Measurements from ENCODE around the gene LRRTM4.

The LRRTM4 gene

DNA sequence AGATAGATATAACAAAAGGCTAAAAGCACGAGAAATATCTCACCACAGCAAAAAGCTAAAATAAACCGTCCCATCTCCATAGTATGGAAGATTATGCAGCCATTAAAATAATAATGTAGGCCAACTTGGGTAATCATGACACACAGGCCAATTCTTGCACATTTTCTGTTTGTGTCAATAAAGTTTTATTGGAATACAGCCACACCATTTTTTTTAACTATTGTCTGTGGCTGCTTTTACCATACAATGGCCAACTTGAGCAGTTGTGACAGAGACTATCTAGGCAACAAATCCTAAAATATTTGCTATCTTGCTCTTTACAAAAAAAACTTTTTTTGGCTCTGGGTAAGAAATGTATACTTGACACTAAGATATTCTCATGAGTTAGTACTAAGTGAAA lies 212.5 kb downstream of the LRRTM4 start:
- FAIRE-seq (no peak), DNase-seq (ENCODE audit: insufficient read length, low spot score) (no peak)
- TF ChIP-seq POLR2AphosphoS5 (IDR thresholded peaks at IDR 0.05; ENCODE audit: low read depth, low read length) (no peak), POLR2A (IDR thresholded peaks at IDR 0.05; ENCODE audit: low read depth, low read length) (no peak), PAX5 (IDR thresholded peaks at IDR 0.05; ENCODE audit: insufficient read depth, low read length, severe bottlenecking) (no peak), TAF1 (IDR thresholded peaks at IDR 0.05; ENCODE audit: low read depth, low read length) (no peak), SPI1 (IDR thresholded peaks at IDR 0.05; ENCODE audit: low read depth, low read length) (no peak), POU2F2 (IDR thresholded peaks at IDR 0.05; ENCODE audit: low read depth, low read length) (no peak)

DNA sequence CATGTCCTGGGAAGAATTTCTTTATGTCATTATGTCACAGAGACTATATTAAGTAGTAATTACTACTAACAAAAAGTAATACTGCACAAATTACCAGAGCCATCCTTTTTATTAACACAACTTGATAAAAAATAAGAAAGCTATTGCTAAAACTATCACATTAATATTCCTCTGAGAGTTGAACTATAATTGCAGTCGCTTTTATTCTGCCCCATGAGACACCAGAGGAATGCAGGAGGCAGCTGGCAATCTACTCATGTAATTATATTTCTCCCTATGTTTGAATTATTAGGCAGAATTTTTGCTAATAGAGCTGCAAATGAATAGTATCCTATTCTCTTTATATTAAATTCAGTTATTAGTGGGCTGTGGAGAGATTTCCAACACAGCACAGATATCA lies 220.7 kb downstream of the LRRTM4 start:
- TF ChIP-seq SPI1 (IDR thresholded peaks at IDR 0.05; ENCODE audit: low read depth, low read length), result no peak
- TF ChIP-seq POLR2A (IDR thresholded peaks at IDR 0.05; ENCODE audit: low read depth, low read length), result no peak
- TF ChIP-seq POLR2AphosphoS5 (IDR thresholded peaks at IDR 0.05; ENCODE audit: low read depth, low read length), result no peak
- TF ChIP-seq POU2F2 (IDR thresholded peaks at IDR 0.05; ENCODE audit: low read depth, low read length), result no peak
- no peak for DNase-seq (ENCODE audit: insufficient read length, low spot score)
- no peak for FAIRE-seq

DNA sequence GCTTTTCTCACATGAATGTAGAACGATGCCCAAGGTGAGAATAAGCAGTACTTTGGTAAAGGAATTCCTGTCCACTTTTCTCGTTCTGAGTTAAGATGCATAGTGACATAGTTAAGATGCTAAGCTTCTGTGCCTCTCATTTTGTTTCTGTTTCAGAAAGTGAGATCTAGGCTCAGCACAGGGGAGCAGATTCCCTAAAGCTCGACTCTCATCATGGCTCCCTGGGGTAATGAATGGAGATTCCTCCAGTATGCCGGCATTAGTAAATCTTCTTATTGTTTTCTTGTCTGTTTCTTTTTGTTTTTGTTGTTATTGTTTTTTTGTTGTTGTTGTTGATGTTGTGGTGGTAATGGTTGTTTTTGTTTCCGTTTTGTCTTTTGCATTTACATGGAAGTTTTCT lies 225.4 kb downstream of the LRRTM4 start:
- no peak for FAIRE-seq
- no peak for DNase-seq (ENCODE audit: insufficient read length, low spot score)
- no peak for TF ChIP-seq TAF1 (IDR thresholded peaks at IDR 0.05; ENCODE audit: low read depth, low read length)
- no peak for TF ChIP-seq POLR2A (IDR thresholded peaks at IDR 0.05; ENCODE audit: low read depth, low read length)
- no peak for TF ChIP-seq SPI1 (IDR thresholded peaks at IDR 0.05; ENCODE audit: low read depth, low read length)
- TF ChIP-seq PAX5 (IDR thresholded peaks at IDR 0.05; ENCODE audit: insufficient read depth, low read length, severe bottlenecking), result no peak
- TF ChIP-seq POLR2AphosphoS5 (IDR thresholded peaks at IDR 0.05; ENCODE audit: low read depth, low read length), result no peak
- no peak for TF ChIP-seq POU2F2 (IDR thresholded peaks at IDR 0.05; ENCODE audit: low read depth, low read length)

DNA sequence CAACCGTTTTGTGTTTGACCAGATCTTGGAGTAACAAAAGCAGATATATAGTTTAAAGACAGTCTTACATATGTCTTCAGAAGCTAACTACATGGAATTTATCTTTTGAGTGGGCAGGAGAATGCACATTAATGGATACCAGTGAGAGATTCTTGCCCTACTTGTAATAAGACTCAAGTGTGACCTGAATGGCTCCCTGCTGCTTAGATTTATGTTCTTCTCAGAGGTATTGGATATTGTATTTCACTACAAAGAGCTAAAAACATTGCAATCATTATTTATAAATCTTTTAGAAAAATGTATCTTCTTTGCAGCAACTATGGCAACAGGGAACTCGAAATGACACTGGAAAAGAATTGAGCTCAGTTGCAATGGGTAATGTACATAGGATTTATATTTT lies 227.7 kb downstream of the LRRTM4 start:
- no peak for FAIRE-seq
- TF ChIP-seq POLR2AphosphoS5 (IDR thresholded peaks at IDR 0.05; ENCODE audit: low read depth, low read length) (no peak), TAF1 (IDR thresholded peaks at IDR 0.05; ENCODE audit: low read depth, low read length) (no peak), SPI1 (IDR thresholded peaks at IDR 0.05; ENCODE audit: low read depth, low read length) (no peak), POLR2A (IDR thresholded peaks at IDR 0.05; ENCODE audit: low read depth, low read length) (no peak), PAX5 (IDR thresholded peaks at IDR 0.05; ENCODE audit: insufficient read depth, low read length, severe bottlenecking) (no peak), POU2F2 (IDR thresholded peaks at IDR 0.05; ENCODE audit: low read depth, low read length) (no peak)
- DNase-seq (ENCODE audit: insufficient read length, low spot score), result no peak

DNA sequence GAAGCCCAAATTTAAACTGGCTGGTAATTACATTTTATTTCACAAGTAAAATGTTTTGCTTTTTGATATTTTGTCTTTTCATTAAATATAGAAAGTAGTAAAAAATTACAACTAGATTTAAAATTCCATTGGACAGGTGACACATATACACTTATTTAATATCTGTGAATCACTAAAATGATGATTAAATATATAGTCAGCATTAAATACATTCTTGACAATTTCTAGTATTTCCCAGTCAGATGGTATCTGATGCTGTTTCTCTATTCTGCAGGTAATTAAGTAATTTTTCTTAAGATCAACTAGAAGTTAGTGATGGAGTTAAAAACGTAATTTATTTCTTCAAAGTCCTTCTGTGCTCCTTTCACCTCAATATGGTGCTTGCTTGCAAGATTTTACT lies 237.8 kb downstream of the LRRTM4 start:
- FAIRE-seq, result no peak
- DNase-seq (ENCODE audit: insufficient read length, low spot score), result no peak

DNA sequence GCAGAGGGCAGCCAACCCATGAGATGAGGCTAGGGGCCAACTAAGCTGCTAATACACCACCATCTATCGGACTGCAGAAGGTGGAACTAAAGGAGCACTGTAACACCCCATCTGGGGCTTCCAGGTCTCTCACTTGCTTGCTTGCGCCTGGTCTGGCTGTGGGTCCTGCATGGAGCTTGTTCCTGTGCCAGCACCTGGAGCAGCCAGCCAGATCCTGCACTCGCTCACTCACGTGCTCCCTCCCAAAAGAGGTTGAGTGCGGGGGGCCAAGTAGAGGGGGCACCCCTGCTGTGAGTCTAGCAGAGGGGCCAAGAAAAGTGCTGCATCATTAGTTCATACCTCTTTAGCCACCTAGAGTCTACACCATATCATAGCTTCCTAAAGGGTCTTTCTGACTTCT lies 250.9 kb downstream of the LRRTM4 start:
- TF ChIP-seq SPI1 (IDR thresholded peaks at IDR 0.05; ENCODE audit: low read depth, low read length) (no peak), POLR2AphosphoS5 (IDR thresholded peaks at IDR 0.05; ENCODE audit: low read depth, low read length) (no peak)
- FAIRE-seq, result no peak
- no peak for DNase-seq (ENCODE audit: insufficient read length, low spot score)

More for the DNA sequence above, 237.8 kb downstream of the LRRTM4 start:
- TF ChIP-seq POLR2A (IDR thresholded peaks at IDR 0.05; ENCODE audit: low read depth, low read length) (no peak), SPI1 (IDR thresholded peaks at IDR 0.05; ENCODE audit: low read depth, low read length) (no peak), TAF1 (IDR thresholded peaks at IDR 0.05; ENCODE audit: low read depth, low read length) (no peak), PAX5 (IDR thresholded peaks at IDR 0.05; ENCODE audit: insufficient read depth, low read length, severe bottlenecking) (no peak), POU2F2 (IDR thresholded peaks at IDR 0.05; ENCODE audit: low read depth, low read length) (no peak), POLR2AphosphoS5 (IDR thresholded peaks at IDR 0.05; ENCODE audit: low read depth, low read length) (no peak)

DNA sequence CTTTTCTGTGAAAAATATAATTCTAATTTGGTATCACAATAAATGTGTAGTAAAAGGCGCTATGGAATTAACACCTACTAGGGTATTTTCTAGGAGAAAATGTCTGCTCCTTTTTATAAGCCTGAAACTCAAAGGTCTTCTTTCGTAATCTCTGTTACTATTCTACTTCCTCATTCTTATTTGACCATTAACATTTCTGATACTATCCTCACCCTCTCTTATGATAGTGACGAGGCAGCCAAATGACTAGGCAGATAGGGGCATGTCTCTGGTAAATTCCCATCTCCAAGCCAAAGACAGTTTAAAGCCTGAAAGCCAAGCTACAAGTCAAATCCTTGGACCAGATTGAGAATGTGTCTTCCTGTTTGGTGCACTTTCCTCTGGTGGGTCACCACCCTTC lies 251.7 kb downstream of the LRRTM4 start:
- DNase-seq (ENCODE audit: insufficient read length, low spot score) (no peak), FAIRE-seq (no peak)
- TF ChIP-seq POU2F2 (IDR thresholded peaks at IDR 0.05; ENCODE audit: low read depth, low read length) (no peak), TAF1 (IDR thresholded peaks at IDR 0.05; ENCODE audit: low read depth, low read length) (no peak), POLR2AphosphoS5 (IDR thresholded peaks at IDR 0.05; ENCODE audit: low read depth, low read length) (no peak), SPI1 (IDR thresholded peaks at IDR 0.05; ENCODE audit: low read depth, low read length) (no peak), POLR2A (IDR thresholded peaks at IDR 0.05; ENCODE audit: low read depth, low read length) (no peak), PAX5 (IDR thresholded peaks at IDR 0.05; ENCODE audit: insufficient read depth, low read length, severe bottlenecking) (no peak)

DNA sequence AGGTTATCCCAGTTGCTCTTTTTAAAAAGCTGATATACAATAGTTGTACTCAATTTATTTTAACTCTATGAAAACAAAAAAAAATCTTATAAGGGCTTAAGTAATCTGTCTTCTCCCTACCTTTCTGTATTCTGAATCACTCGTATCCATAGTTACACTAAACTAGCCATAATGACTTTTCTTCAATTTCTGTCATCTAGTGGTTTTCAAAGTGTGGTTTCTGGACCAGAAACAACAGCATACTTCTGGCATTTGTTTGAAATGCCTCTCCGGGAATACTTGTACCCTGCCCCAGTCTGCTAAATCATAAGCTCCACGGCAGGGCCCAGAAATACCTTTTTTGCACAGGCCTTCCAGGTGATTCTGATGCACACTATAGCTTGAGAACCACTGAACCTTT lies 253.6 kb downstream of the LRRTM4 start:
- FAIRE-seq (no peak), DNase-seq (ENCODE audit: insufficient read length, low spot score) (no peak)
- TF ChIP-seq SPI1 (IDR thresholded peaks at IDR 0.05; ENCODE audit: low read depth, low read length) (no peak), TAF1 (IDR thresholded peaks at IDR 0.05; ENCODE audit: low read depth, low read length) (no peak), PAX5 (IDR thresholded peaks at IDR 0.05; ENCODE audit: insufficient read depth, low read length, severe bottlenecking) (no peak), POLR2AphosphoS5 (IDR thresholded peaks at IDR 0.05; ENCODE audit: low read depth, low read length) (no peak), POU2F2 (IDR thresholded peaks at IDR 0.05; ENCODE audit: low read depth, low read length) (no peak), POLR2A (IDR thresholded peaks at IDR 0.05; ENCODE audit: low read depth, low read length) (no peak)

DNA sequence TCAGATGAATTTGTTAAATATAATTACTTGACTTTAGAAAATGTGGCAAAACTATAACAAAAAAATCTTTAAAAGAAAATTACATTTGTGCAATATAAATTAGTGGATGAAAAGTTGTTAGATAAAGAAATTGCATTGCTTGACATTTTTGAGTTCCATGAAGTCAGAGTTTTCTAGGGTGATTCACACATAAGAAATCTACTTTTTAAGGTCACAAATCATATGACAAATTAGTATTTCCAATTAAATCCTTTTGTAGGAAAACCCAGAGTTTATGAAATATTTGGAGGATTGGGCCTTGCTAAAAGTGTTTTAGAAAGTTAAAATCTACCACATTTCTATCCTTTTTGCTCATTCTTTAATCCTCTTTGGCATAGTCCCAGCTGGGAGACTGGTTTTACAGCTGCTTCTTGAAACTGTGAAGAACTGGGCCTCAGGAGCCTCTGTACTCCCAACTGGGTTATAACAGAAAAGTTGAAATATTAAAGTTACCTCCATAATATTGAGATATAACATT lies 289.2 kb downstream of the LRRTM4 start:
- no peak for DNase-seq (ENCODE audit: insufficient read length, low spot score)
- no peak for TF ChIP-seq SPI1 (IDR thresholded peaks at IDR 0.05; ENCODE audit: low read depth, low read length)
- no peak for TF ChIP-seq POU2F2 (IDR thresholded peaks at IDR 0.05; ENCODE audit: low read depth, low read length)
- no peak for TF ChIP-seq POLR2AphosphoS5 (IDR thresholded peaks at IDR 0.05; ENCODE audit: low read depth, low read length)
- TF ChIP-seq TAF1 (IDR thresholded peaks at IDR 0.05; ENCODE audit: low read depth, low read length), result no peak
- TF ChIP-seq POLR2A (IDR thresholded peaks at IDR 0.05; ENCODE audit: low read depth, low read length), result no peak
- no peak for TF ChIP-seq PAX5 (IDR thresholded peaks at IDR 0.05; ENCODE audit: insufficient read depth, low read length, severe bottlenecking)
- FAIRE-seq, result no peak

DNA sequence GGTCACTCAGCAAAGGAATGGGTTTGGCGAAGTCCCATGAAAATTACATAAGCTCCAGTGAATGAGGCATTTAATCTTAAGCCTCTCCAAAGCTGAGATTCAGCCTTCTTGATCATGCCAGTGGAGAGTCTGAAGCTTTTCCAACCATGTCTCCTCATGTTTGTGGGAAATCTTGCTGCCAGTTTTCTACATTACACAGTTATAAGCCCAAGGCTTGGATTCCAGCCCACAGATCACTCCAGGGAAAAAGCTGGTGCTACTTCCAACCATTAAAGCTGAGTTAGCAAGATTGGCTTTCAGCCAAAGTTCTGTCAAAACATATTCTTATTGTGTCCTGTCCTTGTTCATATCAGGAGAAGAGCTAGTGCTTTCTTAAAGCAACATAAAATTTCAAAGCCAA lies 293.8 kb downstream of the LRRTM4 start:
- DNase-seq (ENCODE audit: insufficient read length, low spot score), result no peak
- no peak for FAIRE-seq

More for the DNA sequence above, 293.8 kb downstream of the LRRTM4 start:
- no peak for TF ChIP-seq POU2F2 (IDR thresholded peaks at IDR 0.05; ENCODE audit: low read depth, low read length)

All from GM12891 (cell line).